AG04449 (cell line): ENCODE results near the gene EXD3.

Experiments
- CTCF ChIA-PET: fragments of 350-600 bp; formaldehyde crosslinking; extraction: SDS; loops from one replicate; lab custom pipeline; 2021; ENCODE audit warnings: antibody characterized with exemption; lab: Yijun Ruan, JAX
- POLR2A ChIA-PET: fragments of 400-600, 350-600 bp; formaldehyde crosslinking; extraction: SDS; loops from one replicate; lab custom pipeline; 2020; ENCODE audit warnings: antibody characterized with exemption, inconsistent platforms; lab: Yijun Ruan, JAX
- DNase-seq: peaks from one replicate; pipeline ENCODE4 v3.0.0-alpha.2; 2010; ENCODE audit warnings: low read depth, low spot score
- H3K4me3 ChIP-seq: 2 replicates; pipeline ENCODE4 v1.5.1; 2011; ENCODE audit warnings: low read depth, mild to moderate bottlenecking, control low read depth, low read length
- TF ChIP-seq, protein P1 (sequence below): IDR thresholded peaks from one replicate; pipeline ENCODE4 v1.5.1; 2011; ENCODE audit warnings: mild to moderate bottlenecking, moderate library complexity, low read length, control low read depth, inconsistent platforms; ENCODE audit not compliant: insufficient read depth; ENCODE audit errors: missing control alignments

The EXD3 gene

DNA sequence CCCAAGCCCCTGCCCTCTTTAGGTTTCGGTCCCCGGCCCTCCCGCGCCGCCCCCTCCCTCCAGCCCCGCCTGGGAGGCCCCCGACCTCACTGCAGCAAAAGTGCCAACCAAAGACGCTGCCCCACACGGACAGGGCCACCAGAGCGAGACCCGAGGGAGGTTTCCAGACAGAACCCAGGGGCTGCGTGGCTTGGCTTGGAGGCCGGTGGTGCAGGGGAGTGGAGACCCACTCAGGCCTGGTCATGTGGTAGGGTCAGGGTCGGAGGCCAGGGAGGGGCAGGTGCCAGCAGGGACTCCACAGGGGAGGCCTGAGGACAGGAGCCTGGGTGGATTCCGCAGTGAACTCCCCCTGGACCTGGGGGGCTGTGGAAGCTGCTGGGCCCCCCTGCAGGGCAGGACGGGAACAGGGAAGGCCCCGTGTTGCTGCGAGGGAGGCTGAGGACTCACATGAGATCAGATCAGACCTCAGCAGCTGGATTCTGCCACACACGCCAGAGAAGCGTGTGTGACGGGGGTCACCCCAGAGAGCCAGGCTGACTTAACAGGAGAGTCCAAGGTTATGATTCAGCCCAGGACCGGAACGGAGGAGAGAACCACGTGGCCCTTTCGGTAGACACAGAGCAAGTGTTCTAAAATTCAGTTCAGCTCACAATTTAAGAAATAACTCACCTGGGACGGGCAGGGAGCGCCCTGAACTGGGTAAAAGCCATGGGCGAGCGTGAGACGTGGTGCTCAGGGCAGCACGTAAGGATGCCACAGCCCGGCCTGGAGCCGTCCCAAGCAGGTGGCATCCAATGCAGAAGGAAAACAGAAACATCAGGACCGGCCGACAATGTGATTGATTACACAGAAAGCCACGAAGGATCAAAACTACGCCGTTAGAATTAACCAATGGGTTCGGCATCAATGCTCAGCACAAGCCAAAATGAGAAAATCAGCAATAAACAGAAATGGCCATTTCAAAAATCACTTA lies 38.9 kb downstream of the EXD3 start:
- ChIA-PET POLR2A (no interaction called here), CTCF (no interaction called here)
- no peak for DNase-seq
- TF ChIP-seq, protein P1, sequence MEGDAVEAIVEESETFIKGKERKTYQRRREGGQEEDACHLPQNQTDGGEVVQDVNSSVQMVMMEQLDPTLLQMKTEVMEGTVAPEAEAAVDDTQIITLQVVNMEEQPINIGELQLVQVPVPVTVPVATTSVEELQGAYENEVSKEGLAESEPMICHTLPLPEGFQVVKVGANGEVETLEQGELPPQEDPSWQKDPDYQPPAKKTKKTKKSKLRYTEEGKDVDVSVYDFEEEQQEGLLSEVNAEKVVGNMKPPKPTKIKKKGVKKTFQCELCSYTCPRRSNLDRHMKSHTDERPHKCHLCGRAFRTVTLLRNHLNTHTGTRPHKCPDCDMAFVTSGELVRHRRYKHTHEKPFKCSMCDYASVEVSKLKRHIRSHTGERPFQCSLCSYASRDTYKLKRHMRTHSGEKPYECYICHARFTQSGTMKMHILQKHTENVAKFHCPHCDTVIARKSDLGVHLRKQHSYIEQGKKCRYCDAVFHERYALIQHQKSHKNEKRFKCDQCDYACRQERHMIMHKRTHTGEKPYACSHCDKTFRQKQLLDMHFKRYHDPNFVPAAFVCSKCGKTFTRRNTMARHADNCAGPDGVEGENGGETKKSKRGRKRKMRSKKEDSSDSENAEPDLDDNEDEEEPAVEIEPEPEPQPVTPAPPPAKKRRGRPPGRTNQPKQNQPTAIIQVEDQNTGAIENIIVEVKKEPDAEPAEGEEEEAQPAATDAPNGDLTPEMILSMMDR: no peak
- H3K4me3 ChIP-seq: no peak overlapping the region

DNA sequence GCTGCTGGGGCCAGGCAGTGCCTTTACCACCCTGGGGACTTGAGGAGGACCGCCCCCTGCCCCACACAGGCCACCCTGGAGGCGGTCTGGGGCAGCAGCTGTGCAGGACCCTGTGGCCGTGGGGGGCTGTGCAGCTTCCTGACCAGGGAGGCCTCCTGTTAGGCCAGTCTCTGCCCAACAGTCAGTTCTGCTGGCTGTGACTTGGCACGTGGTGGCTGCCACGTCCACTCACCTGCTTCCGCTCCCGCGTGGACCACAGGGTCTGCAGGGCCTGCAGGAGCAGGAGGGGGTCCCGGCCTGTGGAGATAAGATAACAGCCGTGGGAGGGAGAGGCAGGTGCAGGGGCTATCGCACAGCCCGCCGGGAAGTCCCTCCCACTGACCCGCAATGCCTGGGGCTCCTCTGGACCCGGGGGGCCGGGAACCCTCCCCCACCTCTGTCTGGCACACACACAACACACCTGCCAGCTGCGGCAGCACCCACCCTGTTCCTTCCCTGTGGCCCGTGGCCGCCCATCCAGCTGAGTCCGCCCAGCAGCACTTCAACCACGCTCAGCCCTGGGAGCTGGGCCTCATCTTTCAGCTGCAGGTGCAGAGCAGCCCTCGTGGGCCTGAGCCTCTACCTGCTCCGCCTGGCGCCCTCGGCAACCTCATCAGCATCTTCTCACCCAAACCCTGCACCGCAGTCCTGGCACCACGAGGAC lies 39.7 kb downstream of the EXD3 start:
- DNase-seq: no peak
- POLR2A ChIA-PET: no interaction called here
- no peak overlapping the region for H3K4me3 ChIP-seq
- CTCF ChIA-PET: interaction anchor here (1.3 kb wide), 1 partner anchor 13 kb away, joined by 3 read pairs; no protein-coding TSS in a partner anchor
- TF ChIP-seq, protein P1: no peak

GRCh38 chr9:137382444-137383080 lies 40.4 kb downstream of the EXD3 start:
- CTCF ChIA-PET: interaction anchor here (1.3 kb wide), 1 partner anchor 14 kb away, joined by 3 read pairs; no protein-coding TSS in a partner anchor
- POLR2A ChIA-PET: no interaction called here
- DNase-seq: no peak
- H3K4me3 ChIP-seq: no peak overlapping the region
- TF ChIP-seq, protein P1: no peak

DNA sequence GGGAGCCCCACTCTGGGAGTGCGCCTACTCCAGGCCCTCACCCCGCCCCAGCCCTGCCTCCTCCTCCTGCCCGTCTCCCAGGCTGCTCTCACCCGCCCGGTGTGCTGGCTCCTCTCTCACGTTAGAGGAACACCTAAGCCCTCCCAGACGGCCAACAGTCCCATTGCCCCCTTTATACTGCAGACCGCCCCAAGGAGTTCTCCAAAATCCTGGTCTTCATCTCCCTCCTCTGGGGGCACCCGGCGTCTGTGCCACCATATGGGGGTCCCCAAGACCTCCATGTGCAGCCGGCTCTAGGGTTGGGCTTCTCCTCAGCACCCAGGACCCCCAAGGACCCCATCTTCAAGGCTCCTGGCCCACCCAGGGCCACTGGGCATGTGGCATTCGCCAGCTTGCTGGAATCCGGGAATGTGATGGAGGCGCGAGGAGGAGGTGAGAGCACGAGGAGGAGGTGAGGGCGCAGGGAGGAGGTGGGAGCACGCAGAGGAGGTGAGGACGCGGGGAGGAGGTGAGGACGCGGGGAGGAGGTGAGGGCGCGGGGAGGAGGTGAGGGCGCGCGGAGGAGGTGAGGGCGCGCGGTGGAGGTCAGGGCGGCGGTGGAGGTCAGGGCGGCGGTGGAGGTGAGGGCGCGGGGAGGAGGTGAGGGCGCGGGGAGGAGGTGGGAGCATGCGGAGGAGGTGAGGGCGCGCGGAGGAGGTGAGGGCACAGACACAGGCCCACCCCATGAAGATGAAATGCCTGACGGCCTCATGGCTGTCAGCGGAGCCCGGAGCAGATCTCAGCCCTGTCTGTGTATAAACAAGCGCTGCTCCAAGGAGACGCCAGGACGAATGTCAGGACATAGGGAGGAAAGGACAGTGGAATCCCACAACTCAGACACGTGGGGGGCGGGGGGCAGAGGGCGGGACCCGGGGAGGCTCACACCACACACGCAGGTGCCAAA lies 41.2 kb downstream of the EXD3 start:
- TF ChIP-seq, protein P1: no peak
- ChIA-PET CTCF (interaction anchor here (1.3 kb wide), 1 partner anchor 15 kb away, joined by 3 read pairs; no protein-coding TSS in a partner anchor), POLR2A (no interaction called here)
- no peak overlapping the region for H3K4me3 ChIP-seq
- no peak for DNase-seq

DNA sequence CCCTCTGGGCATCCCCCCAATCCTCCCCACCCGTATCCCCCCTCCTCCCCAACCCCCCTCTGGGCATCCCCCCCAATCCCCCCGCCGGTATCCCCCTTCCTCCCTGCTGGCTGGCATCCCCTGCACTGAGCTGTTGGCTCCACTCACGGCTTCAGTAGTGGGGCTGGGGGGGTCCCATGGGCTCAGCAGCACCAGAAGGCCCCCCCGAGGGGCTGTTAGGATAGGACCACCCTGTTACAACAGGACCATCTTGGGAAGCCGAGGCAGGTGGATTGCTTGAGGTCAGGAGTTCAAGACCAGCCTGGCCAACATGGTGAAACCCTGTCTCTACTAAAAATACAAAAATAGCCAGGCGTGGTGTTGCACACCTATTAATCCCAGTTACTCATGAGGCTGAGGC lies 42.4 kb downstream of the EXD3 start:
- ChIA-PET POLR2A (interaction anchor here (0.6 kb wide), 1 partner anchor 62 kb away, joined by 3 read pairs; no protein-coding TSS in a partner anchor), CTCF (no interaction called here)
- TF ChIP-seq, protein P1: no peak
- H3K4me3 ChIP-seq: no peak overlapping the region
- DNase-seq: no peak
